Measurements from ENCODE around the gene APBA2. TPM values are rescaled to one million over a fixed set of nuclear protein-coding genes. Genes with fewer than 3 reads are reported as not detected.

The APBA2 gene
- total RNA-seq, 2 experiments from 2014 or later, result 19.2 to 21.2 TPM

GRCh38 chr15:29111705-29112281 is 226.0 kb downstream of the APBA2 start:
- CTCF ChIA-PET, result no interaction called here
- H3K4me3 Mint-ChIP-seq, result no peak overlapping the region
- POLR2A ChIA-PET, result no interaction called here
- H3K27me3 Mint-ChIP-seq, result peaks cover 4% of the 10 kb centered on the region
- no peak for DNase-seq
- H3K27ac Mint-ChIP-seq, result no peak overlapping the region
- H3K36me3 Mint-ChIP-seq (ENCODE audit: low read depth), result no peaks in the 10 kb centered on the region
- H3K9me3 Mint-ChIP-seq, result no peaks in the 10 kb centered on the region
- H3K4me1 Mint-ChIP-seq, result peaks cover 8% of the 10 kb centered on the region

- Mint-ChIP-seq H3K4me3 (no peak overlapping the region), H3K9me3 (no peaks in the 10 kb centered on the region), H3K36me3 (ENCODE audit: low read depth) (no peaks in the 10 kb centered on the region), H3K27me3 (peaks cover 4% of the 10 kb centered on the region), H3K4me1 (peaks cover 8% of the 10 kb centered on the region), H3K27ac (no peak overlapping the region)
- CTCF ChIA-PET, result no interaction called here
- DNase-seq, result no peak
- POLR2A ChIA-PET, result no interaction called here
Observed at GRCh38 chr15:29113336-29114220, 227.8 kb downstream of the APBA2 start.

DNA sequence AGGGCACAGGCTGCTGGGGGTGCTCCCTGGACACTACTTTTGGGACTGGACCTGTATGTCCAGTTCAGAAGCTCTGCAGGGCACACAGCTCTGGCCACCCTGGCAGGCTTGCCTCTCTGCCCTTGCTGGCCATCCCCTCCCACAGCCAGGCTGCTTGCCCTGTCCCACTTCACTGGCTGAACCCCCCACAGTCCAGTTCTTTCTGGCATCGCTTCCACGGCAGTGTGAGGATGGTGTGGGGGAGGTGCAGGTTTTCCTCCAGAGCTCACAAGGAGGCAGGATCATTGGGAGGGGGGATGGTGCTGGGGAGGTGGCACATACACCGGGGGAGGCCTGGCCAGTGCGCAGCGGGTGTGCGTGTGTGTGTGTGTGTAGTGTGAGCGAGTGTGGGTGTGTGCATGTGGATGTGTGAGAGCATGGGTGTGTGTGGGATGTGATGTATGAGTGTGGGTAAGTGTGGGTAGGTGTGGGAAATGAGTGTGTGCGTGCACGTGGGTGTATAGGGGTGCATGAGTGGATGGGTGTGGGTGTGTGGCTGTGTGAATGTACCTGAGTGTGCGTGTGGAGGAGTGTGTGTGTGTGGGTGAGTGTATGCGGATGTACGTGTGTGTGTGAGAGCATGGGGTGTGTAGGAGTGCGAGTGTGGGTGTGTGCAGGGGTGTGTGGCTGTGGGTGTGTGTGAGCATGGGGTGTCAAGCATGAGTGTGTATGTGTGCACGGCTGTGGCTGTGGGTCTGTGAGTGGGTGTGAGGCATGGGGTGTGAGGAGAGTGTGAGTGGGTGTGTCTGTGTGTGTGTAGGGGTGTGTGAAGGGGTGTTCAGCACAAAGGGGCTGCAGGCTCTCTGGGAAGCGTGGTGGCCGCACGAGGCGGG is 228.7 kb downstream of the APBA2 start:
- Mint-ChIP-seq H3K27me3 (peaks cover 4% of the 10 kb centered on the region), H3K9me3 (no peaks in the 10 kb centered on the region), H3K4me1 (peaks cover 8% of the 10 kb centered on the region), H3K27ac (no peak overlapping the region), H3K36me3 (ENCODE audit: low read depth) (no peaks in the 10 kb centered on the region), H3K4me3 (no peak overlapping the region)
- DNase-seq, result no peak
- ChIA-PET POLR2A (no interaction called here), CTCF (interaction anchor here (1.5 kb wide), 1 partner anchor 26 kb away, joined by 3 read pairs; no protein-coding TSS in a partner anchor)

GRCh38 chr15:29115093-29115991 is 229.6 kb downstream of the APBA2 start:
- Mint-ChIP-seq H3K27me3 (peaks cover 4% of the 10 kb centered on the region), H3K4me3 (no peak overlapping the region), H3K36me3 (ENCODE audit: low read depth) (no peaks in the 10 kb centered on the region), H3K4me1 (peaks cover 8% of the 10 kb centered on the region), H3K27ac (no peak overlapping the region), H3K9me3 (no peaks in the 10 kb centered on the region)
- ChIA-PET CTCF (interaction anchor here (1.5 kb wide), 1 partner anchor 25 kb away, joined by 3 read pairs; no protein-coding TSS in a partner anchor), POLR2A (no interaction called here)
- no peak for DNase-seq

GRCh38 chr15:29116970-29117700 is 231.4 kb downstream of the APBA2 start:
- POLR2A ChIA-PET, result no interaction called here

GRCh38 chr15:29117778-29118177 is 232.0 kb downstream of the APBA2 start:
- H3K4me3 Mint-ChIP-seq, result no peak overlapping the region
- H3K27me3 Mint-ChIP-seq, result peaks cover 4% of the 10 kb centered on the region
- DNase-seq, result no peak
- peaks cover 8% of the 10 kb centered on the region for H3K4me1 Mint-ChIP-seq
- H3K36me3 Mint-ChIP-seq (ENCODE audit: low read depth), result no peaks in the 10 kb centered on the region
- POLR2A ChIA-PET, result no interaction called here
- H3K9me3 Mint-ChIP-seq, result no peaks in the 10 kb centered on the region
- H3K27ac Mint-ChIP-seq, result no peak overlapping the region
- CTCF ChIA-PET, result interaction anchor here (1.0 to 1.2 kb wide), 2 partner anchors 14 to 16 kb away, joined by 3 to 4 read pairs; no protein-coding TSS in a partner anchor

More at GRCh38 chr15:29116970-29117700, 231.4 kb downstream of the APBA2 start:
- no peak for DNase-seq
- CTCF ChIA-PET, result no interaction called here
- no peaks in the 10 kb centered on the region for H3K36me3 Mint-ChIP-seq (ENCODE audit: low read depth)
- no peak overlapping the region for H3K27ac Mint-ChIP-seq
- H3K4me3 Mint-ChIP-seq, result no peak overlapping the region
- peaks cover 8% of the 10 kb centered on the region for H3K4me1 Mint-ChIP-seq
- H3K9me3 Mint-ChIP-seq, result no peaks in the 10 kb centered on the region
- H3K27me3 Mint-ChIP-seq, result peaks cover 4% of the 10 kb centered on the region

DNA sequence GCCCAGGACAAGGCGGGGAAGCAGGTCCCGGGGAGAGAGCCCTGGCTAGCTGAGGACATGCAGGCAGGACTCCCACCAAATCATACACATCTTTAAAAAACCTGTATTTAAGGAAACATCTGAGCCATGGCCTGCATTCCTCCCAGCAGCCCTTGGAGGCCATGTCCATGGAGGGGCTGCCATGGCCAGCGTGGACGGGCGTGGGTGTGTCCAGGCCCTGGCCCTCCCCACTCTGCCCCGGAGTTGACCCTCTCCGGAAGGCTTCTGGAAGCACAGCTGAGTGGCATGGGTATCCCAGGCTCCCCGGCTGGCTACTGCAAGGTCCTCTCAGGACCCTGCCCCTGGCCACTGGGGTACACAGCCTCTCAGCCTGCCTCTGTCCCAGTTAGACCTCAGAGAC is 234.1 kb downstream of the APBA2 start:
- no peak overlapping the region for H3K4me3 Mint-ChIP-seq
- ChIA-PET CTCF (interaction anchor here (0.6 kb wide), 1 partner anchor 850 kb away, joined by 3 read pairs; no protein-coding TSS in a partner anchor), POLR2A (no interaction called here)

DNA sequence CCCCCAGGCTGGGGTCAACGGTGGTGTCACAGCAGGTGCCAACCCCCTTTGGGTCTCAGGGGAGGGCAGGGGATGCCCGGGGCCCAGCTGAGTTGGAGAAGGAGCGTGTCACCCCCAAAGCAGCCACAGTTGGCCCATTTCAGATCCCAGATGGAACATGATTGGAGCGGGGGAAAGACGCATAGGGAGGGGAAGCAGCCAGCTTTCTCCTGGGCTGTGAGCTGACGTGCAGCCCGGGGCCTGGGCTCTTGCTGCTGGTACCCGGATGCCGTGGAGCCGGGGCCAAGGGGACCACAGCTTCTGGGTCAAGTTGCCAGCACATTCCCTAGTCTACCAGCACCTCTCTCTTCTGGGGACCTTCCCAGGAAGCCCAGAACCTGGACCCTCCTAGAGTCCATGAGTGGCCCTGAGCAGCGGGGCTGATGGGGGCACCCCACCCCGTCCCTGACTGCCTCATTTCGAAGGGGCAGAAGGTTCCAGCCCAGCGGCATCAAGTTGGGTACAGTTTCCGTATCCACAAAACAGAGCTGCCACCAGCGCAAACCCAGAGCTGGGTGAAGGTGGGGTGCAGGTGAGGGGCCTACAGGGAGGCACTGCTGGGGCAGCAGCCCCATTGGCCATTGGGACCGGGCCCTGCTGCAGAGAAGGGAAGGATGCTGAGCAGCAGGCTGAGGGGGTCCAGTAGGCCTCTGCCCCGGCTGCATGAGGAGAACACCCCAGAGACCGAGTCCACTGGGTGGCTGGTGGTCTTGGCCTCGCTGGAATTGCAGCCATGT is 235.0 kb downstream of the APBA2 start:
- Mint-ChIP-seq H3K36me3 (ENCODE audit: low read depth) (no peaks in the 10 kb centered on the region), H3K27me3 (no peaks in the 10 kb centered on the region), H3K9me3 (no peaks in the 10 kb centered on the region), H3K27ac (no peak overlapping the region), H3K4me3 (no peak overlapping the region), H3K4me1 (no peaks in the 10 kb centered on the region)
- ChIA-PET POLR2A (no interaction called here), CTCF (no interaction called here)
- no peak for DNase-seq

More for the DNA sequence above, 234.1 kb downstream of the APBA2 start:
- Mint-ChIP-seq H3K27me3 (no peaks in the 10 kb centered on the region), H3K27ac (no peak overlapping the region), H3K9me3 (no peaks in the 10 kb centered on the region), H3K4me1 (peaks cover under 1% of the 10 kb centered on the region), H3K36me3 (ENCODE audit: low read depth) (no peaks in the 10 kb centered on the region)
- DNase-seq, result no peak

DNA sequence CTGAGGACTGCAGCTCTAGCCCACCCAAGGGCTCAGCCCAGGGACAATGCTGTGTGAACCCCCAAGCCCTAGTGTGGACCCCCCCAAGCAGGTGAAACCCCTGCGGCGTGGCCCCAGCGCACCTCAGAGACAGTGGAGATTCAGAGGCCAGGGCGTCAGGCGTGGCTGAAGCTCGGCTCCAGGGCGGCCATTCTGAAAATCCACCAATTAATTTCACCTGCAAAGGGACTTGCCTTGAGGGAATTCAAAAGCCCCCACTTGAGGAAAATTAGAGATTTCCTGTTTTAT is 235.5 kb downstream of the APBA2 start:
- Mint-ChIP-seq H3K4me1 (no peaks in the 10 kb centered on the region), H3K9me3 (no peaks in the 10 kb centered on the region), H3K27ac (no peak overlapping the region), H3K36me3 (ENCODE audit: low read depth) (no peaks in the 10 kb centered on the region), H3K27me3 (no peaks in the 10 kb centered on the region), H3K4me3 (no peak overlapping the region)
- ChIA-PET CTCF (interaction anchor here (1.1 kb wide), 1 partner anchor 24 kb away, joined by 3 read pairs; no protein-coding TSS in a partner anchor), POLR2A (no interaction called here)
- DNase-seq, result no peak

DNA sequence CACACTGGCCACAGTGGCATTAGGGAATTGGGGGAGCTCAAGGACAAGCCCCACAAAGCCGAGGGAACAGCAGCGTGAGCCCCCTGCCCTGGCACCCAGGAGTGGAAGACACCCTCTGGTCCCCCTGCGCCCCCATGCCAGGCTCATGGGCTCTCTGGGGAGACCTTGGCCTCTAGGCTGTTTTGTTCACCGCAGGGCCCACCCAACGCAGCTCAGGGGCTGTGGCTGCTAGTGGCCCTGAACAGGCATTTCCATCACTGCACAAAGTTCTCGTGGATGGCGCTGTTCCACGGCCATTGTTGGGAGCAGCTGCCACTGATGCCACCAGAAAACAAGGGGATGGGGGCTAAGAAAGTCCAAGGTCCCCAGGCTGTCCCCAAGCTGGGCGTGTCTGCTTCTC is 236.1 kb downstream of the APBA2 start:
- Mint-ChIP-seq H3K27me3 (no peaks in the 10 kb centered on the region), H3K27ac (no peak overlapping the region), H3K4me1 (no peaks in the 10 kb centered on the region), H3K9me3 (no peaks in the 10 kb centered on the region), H3K36me3 (ENCODE audit: low read depth) (no peaks in the 10 kb centered on the region), H3K4me3 (no peak overlapping the region)
- DNase-seq, result no peak
- POLR2A ChIA-PET, result no interaction called here
- CTCF ChIA-PET, result interaction anchor here (1.1 kb wide), 1 partner anchor 25 kb away, joined by 3 read pairs; no protein-coding TSS in a partner anchor

GRCh38 chr15:29122506-29122905 is 236.7 kb downstream of the APBA2 start:
- Mint-ChIP-seq H3K27me3 (no peaks in the 10 kb centered on the region), H3K9me3 (no peaks in the 10 kb centered on the region), H3K27ac (no peak overlapping the region), H3K4me3 (no peak overlapping the region), H3K4me1 (no peaks in the 10 kb centered on the region), H3K36me3 (ENCODE audit: low read depth) (no peaks in the 10 kb centered on the region)
- ChIA-PET POLR2A (no interaction called here), CTCF (interaction anchor here (1.1 kb wide), 1 partner anchor 25 kb away, joined by 3 read pairs; no protein-coding TSS in a partner anchor)
- no peak for DNase-seq
